Middle frontal gyrus (tissue), 1 donor: ENCODE results near the gene NREP.

Source experiments
- DNase-seq: peaks from one replicate; pipeline ENCODE4 v3.0.0-alpha.2; 2015; ENCODE audit warnings: low spot score; ENCODE audit errors: extremely low spot score

NREP gene

GRCh38 chr5:111697881-111698757 is 58.9 kb downstream of the NREP start:
- no peak for DNase-seq

GRCh38 chr5:111697215-111697614 is 59.8 kb downstream of the NREP start:
- no peak for DNase-seq

DNA sequence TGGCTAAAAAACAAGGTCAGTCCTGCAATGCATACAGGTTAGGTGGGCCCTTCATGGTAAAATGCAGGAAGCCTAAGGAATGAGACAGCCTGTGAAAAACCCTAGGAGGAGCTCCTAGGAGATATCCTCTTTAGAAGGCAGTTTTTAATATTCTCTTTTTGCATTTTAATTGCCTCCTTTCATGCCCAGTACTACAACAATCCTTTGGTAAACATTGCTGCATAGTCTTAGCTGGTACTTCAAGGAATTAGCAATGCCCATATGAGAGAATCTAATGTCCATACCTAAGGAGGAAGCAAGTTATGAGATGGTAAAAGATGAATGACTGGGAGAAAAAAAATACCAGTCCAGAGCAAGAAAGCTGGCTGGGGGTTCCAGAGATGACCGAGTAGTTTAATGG is 61.0 kb downstream of the NREP start:
- no peak for DNase-seq

- no peak for DNase-seq
These were observed 62.9 kb downstream of the NREP start for GRCh38 chr5:111694133-111694532.

- no peak for DNase-seq
These were observed 65.1 kb downstream of the NREP start for GRCh38 chr5:111691914-111692313.

DNA sequence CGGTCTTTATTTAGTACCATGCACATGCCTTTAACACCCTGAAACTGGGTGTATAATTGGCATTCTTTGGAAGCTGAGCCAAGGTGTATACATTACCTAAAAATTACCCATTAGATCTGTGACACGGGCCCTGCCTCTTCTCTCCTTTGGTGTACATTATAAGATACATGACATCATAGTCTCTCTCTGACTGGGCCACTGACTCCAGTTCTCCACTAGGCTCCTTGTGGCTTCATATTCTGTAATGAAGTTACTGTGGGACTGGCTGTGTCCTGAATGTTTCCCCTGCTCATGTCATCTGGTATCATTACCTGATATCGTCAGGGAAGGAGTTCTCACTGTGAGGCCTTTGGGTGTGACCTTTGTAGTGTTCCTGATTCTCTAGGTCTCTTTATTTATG is 65.5 kb downstream of the NREP start:
- DNase-seq, result no peak

DNA sequence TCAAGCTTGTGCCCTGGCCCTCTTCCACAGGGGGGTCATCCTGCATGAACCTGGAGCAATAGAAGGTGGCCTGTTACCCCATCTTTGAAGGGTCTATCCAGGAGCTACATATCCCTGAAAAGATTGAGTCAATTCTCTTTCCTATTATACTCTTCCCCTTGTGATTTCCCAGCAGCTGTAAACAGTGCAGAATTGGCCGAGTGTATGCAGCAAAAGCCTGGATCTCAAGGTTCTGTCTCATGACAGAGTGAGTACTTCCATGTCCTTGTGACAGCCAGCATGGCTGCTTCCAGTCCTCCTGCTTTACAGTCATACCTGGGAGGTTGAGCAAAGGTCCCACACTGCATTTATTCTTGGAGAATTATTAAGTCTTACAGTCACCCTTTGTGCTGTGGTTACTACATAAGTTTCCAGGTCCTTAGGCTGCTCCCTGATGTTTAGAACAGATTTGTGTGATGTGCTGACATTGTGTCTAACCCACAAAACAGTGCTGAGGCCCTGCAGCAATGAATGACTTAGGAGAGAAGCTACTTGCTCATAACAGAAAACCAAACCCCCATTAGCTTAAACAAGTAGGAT is 67.5 kb downstream of the NREP start:
- no peak for DNase-seq

GRCh38 chr5:111685969-111686368 is 71.0 kb downstream of the NREP start:
- no peak for DNase-seq

DNA sequence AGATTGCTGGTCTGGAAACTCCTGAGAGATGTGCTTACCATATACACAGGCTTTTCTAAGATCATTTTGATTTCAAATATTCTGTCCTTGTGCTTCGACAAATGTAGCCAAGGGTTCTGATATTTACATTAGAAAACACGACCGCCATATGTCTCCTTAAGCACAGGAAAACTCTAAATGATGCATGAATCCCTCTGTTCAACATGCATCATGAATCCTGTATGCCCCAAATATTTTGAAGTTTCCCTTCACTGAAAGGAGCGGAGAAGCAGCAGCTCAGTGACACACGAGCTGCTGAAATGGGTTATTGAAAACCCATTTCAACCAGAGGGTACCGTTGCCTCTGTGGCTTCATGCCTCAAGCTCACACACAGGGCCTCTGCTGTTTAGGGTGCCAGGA is 74.4 kb downstream of the NREP start:
- no peak for DNase-seq

DNA sequence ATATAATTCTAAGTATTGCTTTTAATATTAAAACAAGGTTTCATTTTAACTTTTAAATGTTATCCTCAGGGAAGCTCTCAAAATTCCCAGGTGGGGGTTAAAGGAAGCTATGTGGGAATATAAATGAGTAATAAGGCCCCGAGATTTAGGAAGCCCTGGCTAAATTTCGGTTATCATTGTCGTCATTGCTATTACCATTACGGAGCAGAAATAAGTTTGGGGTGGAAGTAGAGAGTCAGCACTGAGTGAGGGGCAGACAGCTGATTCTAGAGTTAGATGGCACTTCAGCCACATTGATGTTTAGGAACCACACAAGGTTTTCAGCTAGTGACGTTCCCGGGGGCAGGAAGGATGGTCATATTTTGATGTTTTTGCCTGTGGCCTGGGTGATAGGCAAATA is 74.9 kb downstream of the NREP start:
- DNase-seq, result no peak

DNA sequence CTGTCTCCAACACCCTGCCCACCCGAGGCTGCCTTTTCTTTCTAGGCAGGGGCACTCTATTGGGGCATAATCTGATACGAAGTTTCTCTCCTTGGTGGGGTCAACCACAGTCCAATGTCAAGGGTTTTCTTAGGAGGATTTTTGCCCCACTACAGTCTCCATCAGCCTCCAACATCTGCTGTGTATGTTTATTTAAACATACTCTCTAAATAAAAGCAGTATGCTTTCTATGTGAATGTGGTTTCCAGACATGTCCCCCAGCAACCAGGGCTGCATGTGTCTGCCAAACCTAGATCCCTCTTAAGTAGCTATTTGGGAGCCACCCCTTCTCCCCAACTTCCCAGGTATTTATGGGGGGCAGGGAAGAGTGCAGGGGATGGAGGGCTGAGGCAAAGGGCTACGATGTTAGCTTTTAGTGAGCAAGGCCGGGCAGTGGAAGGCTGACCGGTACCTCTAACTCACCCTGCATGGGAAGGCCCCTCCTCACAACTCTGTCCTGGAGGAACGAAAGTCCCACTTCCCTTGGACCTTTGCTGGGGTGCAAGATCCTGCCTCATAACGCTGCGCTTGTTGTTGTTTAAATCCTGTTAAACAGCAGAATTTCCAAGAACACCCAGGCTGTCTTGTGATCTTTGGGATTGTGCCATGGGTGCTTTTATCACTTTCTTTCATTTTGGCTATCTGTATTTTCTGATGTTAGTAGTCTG is 75.4 kb downstream of the NREP start:
- DNase-seq, result no peak

GRCh38 chr5:111680737-111681413 is 76.1 kb downstream of the NREP start:
- DNase-seq, result no peak

- no peak for DNase-seq
These were observed 77.4 kb downstream of the NREP start for GRCh38 chr5:111679611-111680010.
